ENCODE results near the gene ZNF419. TPM values are rescaled to one million over a fixed set of nuclear protein-coding genes. Genes with fewer than 3 reads are reported as not detected.

Gene ZNF419
- total and polyA plus RNA-seq, 9 of the 15 experiments (the other 6 are each of a cell fraction or from before 2014, with no cell fraction given): 0.07 to 5.4 (median 1.5) TPM

DNA sequence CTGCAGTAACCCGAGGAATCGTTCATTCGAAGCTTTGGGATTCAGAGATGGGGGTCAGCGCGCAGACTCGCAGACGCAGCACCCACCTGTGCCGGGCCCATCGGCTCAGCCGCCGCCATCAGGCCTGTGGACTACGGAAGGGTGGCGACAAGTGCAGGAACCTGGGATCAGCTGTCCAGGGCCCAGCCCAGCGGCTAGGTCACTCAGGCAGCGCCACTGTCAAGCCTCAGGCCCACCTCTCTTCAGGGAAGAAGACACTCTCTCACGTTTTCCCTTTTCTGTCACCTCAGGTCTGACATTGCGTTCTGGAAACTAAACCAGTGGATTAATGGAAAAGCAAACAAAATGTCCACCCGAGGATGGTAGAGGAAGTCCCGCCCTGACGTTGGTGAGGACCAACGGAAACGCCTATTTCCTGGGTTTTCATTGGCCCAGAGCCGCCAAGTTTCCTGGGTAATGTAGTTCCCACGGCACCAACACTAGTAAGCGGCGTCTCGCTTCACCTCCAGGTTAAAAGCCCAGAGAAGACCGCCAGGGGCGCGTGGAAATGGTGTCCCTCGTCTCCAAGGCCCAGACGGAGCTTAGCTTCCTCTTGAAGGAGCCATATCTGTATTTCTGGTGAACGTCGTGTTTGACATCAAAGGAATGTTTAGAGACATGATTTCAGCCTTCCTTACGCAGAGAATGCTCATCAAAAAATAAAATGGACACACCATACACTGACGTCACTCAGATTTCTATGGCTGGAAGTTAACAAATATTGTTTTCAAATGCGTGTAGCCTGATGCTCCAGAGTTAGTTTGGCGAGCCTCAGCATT is 10.2 kb upstream of the ZNF419 start, which contains the start of gene ZNF772 (continued):
- no peak for TF ChIP-seq ZNF778 (CRISPR knock-in tag; IDR thresholded peaks at IDR 0.05)
- TF ChIP-seq HIVEP1 (CRISPR knock-in tag; IDR thresholded peaks at IDR 0.05): no peak
- TF ChIP-seq ZNF444 (CRISPR knock-in tag; IDR thresholded peaks at IDR 0.05): no peak
- no peak for TF ChIP-seq LCOR (CRISPR knock-in tag; IDR thresholded peaks at IDR 0.05)
- TF ChIP-seq, protein P1, sequence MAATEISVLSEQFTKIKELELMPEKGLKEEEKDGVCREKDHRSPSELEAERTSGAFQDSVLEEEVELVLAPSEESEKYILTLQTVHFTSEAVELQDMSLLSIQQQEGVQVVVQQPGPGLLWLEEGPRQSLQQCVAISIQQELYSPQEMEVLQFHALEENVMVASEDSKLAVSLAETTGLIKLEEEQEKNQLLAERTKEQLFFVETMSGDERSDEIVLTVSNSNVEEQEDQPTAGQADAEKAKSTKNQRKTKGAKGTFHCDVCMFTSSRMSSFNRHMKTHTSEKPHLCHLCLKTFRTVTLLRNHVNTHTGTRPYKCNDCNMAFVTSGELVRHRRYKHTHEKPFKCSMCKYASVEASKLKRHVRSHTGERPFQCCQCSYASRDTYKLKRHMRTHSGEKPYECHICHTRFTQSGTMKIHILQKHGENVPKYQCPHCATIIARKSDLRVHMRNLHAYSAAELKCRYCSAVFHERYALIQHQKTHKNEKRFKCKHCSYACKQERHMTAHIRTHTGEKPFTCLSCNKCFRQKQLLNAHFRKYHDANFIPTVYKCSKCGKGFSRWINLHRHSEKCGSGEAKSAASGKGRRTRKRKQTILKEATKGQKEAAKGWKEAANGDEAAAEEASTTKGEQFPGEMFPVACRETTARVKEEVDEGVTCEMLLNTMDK (IDR thresholded peaks at IDR 0.05; ENCODE audit: borderline replicate concordance, insufficient read depth, low read depth, low read length, poor library complexity, severe bottlenecking): peak; percentile 59
- TF ChIP-seq, protein P2, sequence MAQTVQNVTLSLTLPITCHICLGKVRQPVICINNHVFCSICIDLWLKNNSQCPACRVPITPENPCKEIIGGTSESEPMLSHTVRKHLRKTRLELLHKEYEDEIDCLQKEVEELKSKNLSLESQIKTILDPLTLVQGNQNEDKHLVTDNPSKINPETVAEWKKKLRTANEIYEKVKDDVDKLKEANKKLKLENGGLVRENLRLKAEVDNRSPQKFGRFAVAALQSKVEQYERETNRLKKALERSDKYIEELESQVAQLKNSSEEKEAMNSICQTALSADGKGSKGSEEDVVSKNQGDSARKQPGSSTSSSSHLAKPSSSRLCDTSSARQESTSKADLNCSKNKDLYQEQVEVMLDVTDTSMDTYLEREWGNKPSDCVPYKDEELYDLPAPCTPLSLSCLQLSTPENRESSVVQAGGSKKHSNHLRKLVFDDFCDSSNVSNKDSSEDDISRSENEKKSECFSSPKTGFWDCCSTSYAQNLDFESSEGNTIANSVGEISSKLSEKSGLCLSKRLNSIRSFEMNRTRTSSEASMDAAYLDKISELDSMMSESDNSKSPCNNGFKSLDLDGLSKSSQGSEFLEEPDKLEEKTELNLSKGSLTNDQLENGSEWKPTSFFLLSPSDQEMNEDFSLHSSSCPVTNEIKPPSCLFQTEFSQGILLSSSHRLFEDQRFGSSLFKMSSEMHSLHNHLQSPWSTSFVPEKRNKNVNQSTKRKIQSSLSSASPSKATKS (CRISPR knock-in tag; IDR thresholded peaks at IDR 0.05): no peak
- peak; percentile 38 for TF ChIP-seq RBM25 (IDR thresholded peaks at IDR 0.05; ENCODE audit: low read depth, low read length, severe bottlenecking)
- TF ChIP-seq CHCHD3 (CRISPR knock-in tag; IDR thresholded peaks at IDR 0.05): no peak
- TF ChIP-seq, protein P3, sequence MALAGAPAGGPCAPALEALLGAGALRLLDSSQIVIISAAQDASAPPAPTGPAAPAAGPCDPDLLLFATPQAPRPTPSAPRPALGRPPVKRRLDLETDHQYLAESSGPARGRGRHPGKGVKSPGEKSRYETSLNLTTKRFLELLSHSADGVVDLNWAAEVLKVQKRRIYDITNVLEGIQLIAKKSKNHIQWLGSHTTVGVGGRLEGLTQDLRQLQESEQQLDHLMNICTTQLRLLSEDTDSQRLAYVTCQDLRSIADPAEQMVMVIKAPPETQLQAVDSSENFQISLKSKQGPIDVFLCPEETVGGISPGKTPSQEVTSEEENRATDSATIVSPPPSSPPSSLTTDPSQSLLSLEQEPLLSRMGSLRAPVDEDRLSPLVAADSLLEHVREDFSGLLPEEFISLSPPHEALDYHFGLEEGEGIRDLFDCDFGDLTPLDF (CRISPR knock-in tag; IDR thresholded peaks at IDR 0.05): no peak
- TF ChIP-seq NFYB (IDR thresholded peaks at IDR 0.05; ENCODE audit: extremely low read depth, insufficient read length): peak; percentile 24
- TF ChIP-seq, protein P4, sequence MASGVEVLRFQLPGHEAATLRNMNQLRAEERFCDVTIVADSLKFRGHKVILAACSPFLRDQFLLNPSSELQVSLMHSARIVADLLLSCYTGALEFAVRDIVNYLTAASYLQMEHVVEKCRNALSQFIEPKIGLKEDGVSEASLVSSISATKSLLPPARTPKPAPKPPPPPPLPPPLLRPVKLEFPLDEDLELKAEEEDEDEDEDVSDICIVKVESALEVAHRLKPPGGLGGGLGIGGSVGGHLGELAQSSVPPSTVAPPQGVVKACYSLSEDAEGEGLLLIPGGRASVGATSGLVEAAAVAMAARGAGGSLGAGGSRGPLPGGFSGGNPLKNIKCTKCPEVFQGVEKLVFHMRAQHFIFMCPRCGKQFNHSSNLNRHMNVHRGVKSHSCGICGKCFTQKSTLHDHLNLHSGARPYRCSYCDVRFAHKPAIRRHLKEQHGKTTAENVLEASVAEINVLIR (CRISPR knock-in tag; IDR thresholded peaks at IDR 0.05): no peak
- no peak for TF ChIP-seq MAFG (tag; conservative IDR thresholded peaks at IDR 0.05)
- TF ChIP-seq ETV5 (CRISPR knock-in tag; IDR thresholded peaks at IDR 0.05; ENCODE audit: low read depth): no peak
- no peak for TF ChIP-seq ESRRB (CRISPR knock-in tag; IDR thresholded peaks at IDR 0.05; ENCODE audit: borderline replicate concordance)
- no peak for TF ChIP-seq SUPT5H (IDR thresholded peaks at IDR 0.05)
- no peak for TF ChIP-seq NELFE (IDR thresholded peaks at IDR 0.05; ENCODE audit: insufficient read depth, insufficient read length)

All from K562 (cell line).